A204.1 (cell line): ENCODE data around the gene C1orf159.

Experiments
- FAIRE-seq: peaks from 2 replicates; lab custom pipeline; 2012; peaks lifted over from hg19 to GRCh38; lab: Jason Lieb, UNC

The C1orf159 gene

DNA sequence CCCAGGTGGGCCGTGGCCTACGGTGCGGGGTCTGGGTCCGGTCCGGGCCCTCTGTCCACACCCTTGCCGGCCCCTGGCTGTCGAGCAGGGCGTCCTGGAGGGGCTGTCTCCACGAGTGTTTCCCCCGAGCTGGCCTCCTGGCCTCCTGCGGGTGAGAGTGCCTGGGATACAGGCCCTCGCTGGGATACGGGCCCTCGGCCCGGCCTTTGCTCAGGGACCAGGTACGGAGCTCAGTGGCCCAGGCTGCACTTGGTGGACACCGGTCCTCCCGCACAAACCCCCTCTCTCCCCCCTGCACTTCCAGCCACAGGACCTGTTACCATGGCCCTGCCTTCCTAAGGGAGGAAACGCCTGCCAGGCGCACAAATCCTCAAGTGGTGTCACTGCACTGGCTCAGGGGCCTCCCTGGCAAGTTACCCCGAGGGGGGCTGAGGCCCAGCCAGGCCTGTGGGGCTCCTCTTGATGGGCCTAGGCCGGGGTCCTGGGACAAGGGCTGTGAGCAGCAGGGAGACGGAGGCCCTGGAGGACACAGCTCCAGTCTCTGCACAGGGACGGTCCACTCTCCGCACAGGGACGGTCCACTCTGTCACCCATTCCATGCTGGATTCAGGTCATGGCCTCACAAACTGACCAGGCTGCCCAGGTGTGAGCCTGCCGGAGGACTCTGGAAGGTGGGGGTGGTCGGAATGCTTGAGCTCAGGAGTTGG lies 23.6 kb downstream of the C1orf159 start:
- no peak for FAIRE-seq

DNA sequence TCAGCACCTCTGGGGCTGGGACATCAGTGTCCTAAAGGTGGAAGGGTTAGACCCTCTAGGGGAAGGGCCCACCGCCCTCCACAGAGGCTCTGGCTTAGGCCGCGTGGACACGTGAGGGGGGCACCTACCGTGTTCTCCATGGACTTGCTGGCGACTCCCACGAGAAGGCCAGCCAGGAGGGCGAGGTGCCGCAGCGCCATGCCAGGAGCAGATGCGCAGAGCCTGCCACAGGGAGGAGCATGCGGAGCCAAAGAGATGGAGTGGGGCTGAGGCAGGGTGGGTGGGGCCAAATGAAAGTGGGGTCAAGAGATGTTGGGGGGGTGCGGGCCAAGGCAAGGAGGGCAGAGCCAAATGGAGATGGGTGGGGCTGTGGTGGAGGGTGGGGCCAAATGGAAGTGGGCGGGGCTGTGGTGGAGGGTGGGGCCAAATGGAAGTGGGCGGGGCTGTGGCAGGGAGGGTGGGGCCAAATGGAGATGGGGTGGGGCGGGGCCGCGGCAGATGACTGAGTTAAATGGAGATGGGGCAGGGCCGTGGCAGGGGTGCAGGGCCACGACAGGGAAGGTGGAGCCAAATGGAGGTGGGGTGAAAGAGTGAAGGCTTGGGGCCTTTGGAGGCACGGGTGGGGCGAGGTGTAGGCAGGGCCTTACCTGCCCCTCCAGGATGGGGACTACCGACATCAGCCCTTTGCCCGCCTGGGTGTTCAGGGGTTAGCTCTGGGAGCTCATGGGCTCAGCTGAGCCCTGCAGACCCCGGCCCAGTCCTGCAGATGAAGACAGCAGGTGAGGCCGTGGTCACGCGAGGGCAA lies 24.3 kb downstream of the C1orf159 start:
- FAIRE-seq = no peak

DNA sequence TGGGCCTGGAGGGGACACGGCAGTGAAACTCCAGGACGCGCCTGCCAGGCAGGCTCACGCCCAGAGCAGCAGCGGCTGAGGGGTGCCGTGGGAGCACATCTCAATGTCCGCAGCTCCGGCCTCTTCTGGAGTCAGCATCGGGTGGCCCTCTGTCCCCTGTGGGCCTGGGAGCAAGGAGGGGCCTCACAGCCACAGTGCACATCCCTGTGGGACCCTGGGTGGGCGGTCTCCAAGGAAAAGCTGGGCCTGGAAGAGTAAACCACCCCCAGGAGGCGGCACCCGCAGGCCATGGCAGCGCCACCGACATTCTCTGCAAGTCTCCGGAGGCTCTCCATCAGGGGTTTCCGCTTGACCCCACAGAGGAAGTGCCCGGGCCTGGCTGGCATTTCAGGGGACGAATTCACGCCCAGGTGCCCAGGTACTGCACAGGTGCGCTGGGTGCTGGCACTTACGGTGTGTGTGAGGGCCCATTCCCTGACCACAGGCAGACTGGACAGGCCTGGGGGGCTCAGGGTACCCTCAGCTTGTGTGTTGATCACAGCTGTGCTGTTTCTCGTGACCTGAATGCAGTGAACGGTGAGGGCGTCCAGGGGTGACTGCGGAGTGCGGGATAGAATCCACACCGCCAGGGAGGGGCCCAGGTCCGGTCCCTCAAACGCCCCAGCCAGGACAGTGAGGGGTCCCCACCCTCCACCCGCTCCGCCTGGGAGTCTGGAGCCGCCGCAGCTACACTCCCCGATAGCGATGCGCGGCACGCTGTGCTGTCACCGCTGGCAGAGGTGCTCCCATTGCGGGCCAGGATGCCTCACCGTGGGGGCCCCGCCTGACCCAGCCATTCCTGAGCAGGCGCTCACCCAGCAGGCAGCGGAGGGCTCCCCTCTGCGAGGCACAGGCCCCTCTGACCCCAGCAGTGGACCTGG lies 25.2 kb downstream of the C1orf159 start:
- no peak for FAIRE-seq

DNA sequence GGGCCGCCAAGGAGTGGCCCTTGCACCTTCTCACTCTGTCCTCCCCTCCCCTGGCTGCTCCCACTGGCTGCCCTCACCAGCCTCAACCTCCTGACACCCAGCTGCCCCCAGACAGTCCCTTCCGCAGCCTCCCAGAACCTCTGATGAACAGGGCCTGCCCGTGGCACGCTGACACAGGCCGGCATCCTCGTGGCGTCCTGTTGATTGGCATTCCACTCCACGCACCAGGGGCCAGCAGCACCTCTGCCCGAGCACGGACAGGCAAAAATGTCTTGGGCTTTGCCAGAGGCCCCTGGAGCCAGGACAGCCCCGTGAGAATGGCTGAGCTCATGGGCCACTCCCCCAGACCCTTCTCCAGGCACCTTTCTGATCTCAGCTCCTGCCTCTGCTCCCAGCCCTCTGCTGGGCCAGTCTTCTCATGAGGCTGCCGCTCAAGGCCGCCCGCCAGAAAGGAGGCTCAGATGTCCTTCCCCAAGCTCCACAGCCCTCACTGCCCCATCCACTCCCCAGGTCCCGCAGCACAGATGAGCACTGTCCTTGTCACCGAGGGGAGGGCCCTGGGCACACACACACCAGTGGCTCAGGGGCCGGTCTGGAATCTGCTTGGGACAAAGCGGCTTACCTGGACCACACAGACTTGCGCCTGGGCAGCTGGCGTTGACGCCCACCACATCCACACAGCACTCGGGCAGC lies 26.0 kb downstream of the C1orf159 start:
- FAIRE-seq = no peak

DNA sequence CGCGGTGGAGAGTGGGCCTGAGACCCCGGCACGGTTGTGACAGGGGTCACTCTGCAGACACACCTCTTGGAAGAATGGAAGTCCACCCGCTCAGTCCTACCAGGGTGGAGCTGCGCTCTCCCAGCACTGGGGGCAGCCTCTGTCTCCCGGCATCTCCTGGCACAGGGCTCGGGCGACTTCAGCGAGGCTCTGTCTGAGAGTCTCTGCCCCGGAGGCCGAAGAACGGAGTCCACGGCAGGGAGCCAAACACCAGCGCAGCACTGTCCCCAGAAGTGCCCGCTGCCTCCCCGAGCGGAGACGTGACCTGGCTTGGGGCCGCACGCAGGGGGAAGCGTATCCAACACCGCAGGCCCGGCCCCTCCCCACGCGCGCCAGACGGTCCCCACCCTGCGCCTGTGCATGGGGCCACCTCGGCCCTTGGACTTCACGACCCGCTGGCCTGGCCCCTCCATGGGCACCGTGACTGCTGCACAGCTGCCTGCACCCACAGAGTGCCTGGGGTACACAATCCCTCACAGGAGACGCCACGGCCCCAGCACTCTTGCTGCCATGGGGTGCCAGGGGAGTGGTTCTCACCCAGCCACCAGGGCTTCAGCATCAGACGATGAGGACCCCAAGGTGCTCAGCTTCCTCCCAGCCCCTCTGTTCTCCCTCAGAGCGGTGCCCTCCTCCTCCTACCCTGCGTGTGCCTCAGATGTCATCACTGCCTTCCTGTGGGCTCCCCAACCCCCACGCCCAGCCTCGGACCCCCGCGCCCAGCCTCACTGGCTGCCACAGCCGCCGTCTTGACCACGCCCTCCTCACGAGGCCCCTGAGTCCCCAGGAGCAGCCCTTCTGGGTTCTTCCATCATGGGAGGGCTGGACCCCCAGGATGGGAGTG lies 26.8 kb downstream of the C1orf159 start:
- no peak for FAIRE-seq

DNA sequence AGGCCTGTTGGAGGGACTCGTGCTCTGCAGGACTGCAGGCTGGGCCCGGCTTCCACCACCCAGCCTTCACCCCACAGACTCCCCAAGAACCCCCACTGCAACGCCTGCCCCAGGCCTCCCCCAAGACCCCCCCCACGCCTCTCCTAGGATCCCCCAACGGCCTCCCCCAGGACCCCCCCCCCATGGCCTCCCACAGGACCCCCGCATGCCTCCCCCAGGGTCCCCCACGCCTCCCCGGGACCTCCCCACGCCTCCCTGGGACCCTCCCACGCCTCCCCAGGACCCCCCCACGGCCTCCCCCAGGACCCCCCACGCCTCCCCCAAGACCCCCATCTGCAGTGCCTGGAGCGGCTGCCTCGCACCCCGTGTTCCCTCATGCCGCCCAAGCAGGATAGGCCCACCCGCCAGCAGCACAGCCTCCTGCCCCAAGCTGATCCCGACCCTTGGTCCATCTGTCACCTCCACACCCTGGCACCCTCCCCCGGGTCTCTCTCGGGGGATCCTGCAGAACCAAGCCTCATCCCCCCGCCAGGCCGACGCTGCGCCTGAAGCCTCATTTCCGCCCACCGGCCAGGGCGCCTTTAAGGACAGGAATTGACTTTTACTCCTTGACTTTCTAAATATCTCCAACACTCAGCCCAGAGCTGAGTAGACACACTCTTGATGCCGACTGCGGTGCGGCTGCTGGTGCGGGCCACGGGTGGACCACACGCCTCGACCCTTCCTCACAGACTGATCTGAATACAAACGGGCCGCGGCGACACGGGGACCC lies 27.7 kb downstream of the C1orf159 start:
- FAIRE-seq = no peak

DNA sequence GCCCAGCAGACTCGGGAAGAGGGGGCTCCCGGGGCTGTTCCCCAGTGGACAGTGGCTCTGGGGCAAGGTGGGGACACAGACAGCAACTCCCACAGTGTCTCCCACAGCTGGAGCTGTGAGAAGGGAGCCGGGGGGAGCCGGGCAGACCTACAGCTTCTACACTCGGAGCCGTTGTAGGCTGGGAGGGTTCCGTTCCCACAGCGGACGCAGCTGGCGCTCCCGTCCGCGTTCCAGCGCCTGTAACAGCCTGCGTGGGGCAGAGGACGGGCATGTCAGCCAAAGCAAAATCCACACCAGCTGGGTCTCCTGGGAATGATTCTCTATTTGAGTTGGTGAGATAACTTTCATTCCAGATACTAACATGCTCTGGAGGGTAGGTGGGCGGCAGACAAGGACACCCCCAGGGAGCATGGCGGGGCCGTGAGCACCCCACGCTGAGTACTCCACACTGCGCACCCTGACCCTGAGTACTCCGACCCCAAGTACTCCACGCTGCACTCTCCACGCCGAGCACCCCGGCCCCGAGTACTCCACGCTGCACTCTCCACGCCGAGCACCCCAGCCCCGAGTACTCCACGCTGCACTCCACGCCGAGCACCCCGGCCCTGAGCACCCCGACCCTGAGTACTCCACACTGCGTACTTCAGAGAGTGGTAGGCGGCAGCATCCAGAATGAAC lies 28.4 kb downstream of the C1orf159 start:
- FAIRE-seq = no peak

DNA sequence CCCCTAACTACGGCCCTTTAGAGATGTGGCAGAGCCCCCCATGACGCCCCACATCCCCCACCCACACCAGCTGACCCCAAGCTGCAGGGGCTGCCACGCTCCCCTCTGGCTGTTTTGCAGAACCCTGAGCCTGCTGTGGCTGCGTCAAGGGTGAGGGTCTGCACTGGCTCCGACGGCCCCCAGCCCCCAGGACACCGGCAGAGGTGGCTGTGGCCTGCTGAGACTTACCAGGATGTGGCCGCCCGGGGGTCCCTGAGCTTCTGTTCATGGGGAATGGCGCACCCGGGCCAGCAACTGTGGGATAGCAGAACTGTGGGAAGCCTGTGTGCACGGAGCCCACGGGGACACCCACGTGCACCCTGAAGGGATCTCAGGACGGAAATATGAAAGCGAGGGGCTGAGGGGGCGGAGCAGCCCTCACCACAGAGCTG lies 29.0 kb downstream of the C1orf159 start:
- FAIRE-seq = no peak

DNA sequence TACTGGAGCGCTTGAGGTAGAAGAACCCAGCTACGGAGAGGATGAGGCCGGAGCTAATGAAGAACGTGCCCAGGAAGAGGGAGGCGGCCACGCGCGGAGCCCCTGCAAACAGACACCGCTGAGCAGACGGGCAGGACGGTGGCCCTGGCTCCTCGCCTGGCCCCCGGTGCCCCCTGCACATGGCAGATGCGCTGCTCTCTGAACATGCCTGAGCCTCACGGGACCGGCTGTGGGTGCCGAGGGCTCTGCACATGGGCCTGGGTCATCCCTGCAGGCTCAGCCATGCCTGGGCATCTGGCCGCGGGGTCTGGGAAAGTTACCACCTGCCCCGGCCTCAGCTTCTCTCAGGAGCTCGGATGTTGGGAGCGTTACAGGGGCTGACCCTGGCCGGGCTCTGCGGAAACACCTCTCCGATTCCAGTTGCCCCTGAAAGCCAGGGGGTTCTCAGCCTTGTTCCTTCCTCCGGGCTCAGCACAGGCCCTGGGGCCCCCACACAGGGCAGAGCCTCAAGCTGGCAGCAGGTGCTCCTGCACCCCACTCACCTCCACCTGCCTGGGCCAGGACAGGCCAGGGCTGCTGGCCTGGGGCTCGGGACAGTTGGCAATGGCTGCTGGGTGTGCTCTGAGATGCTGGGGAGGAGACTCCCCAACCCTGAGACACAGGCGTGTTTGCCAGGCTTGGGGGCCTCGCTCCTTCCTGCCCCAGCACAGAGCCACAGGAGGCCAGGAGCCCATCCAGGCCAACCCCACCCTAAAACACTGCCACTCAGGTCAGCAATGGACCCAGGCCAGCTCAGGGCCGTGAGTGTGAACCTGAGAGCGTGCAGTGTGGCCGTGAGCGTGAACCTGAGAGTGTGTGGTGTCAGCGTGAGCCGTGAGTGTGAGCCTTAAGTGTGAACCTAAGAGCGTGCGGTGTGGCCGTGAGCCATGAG lies 29.7 kb downstream of the C1orf159 start:
- no peak for FAIRE-seq

DNA sequence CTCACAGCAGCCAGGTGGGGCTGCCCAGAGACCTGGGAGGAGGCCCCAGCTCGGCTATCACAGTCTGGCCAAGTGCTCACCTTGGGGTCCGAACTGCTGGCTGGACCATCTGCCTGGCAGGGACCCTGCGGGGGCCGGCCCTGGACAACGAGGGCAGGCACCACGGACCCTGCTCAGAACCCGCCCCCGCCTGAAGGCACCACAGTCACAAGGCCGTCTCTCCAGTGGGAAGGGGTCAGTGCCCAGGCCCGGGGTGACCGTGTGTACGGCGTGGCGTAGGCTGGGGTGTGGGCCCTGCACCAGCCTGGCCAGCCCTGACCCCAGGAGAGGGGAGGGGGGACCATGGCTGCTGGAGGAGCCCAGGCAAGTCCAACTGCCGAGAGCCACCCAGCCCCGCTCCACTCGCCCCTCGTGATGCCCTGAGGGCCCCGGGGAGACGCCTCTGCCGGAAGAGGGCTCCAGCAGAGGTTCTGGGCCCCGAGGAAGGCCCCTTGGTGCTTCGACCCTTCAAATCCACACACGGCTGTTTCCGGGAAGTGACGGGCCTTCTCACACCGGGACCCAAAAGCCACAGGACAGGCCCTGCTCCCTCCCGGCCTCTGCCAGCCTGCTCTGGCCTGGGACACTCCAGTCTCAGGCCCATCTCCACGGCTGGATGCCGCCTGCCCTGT lies 30.6 kb downstream of the C1orf159 start:
- FAIRE-seq = no peak

DNA sequence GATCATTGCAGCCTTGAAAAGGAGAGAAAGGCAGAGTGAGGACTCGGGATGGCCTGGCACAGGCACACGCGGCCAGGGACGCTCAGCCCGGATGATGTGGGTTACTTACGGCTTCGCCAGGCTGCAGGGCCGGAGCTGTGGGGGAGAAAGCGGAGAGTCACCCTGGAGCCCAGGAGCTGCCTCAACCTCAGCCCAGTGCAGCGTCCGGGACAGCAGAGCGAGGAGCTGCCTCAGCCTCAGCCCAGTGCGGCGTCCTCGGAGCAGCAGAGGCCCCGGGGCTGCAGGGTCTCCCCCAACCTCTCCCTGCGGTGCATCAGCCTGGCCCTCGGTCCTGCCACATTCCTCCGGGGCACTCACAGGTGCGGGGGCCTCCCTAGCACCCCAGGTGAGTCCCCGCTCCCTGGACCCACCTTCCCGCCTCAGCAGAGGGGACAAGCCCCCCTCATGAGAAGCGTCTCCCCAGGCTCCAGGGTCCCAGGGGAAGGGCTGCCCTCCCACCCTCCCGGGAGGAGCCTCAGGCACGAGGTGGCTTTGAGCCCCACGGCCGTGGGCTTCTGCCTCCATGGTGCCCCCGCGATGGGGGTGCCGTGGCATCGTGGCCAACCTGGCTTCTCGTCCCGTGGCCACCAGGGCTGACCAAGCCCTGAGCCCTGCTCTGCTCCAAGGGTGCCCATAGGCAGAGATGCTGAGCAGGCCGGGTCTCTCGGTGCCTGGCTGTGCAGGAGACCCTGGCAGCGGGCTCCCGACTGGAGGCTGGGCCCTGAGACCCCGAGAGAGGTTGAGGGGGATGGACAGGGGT lies 31.3 kb downstream of the C1orf159 start:
- FAIRE-seq = no peak

DNA sequence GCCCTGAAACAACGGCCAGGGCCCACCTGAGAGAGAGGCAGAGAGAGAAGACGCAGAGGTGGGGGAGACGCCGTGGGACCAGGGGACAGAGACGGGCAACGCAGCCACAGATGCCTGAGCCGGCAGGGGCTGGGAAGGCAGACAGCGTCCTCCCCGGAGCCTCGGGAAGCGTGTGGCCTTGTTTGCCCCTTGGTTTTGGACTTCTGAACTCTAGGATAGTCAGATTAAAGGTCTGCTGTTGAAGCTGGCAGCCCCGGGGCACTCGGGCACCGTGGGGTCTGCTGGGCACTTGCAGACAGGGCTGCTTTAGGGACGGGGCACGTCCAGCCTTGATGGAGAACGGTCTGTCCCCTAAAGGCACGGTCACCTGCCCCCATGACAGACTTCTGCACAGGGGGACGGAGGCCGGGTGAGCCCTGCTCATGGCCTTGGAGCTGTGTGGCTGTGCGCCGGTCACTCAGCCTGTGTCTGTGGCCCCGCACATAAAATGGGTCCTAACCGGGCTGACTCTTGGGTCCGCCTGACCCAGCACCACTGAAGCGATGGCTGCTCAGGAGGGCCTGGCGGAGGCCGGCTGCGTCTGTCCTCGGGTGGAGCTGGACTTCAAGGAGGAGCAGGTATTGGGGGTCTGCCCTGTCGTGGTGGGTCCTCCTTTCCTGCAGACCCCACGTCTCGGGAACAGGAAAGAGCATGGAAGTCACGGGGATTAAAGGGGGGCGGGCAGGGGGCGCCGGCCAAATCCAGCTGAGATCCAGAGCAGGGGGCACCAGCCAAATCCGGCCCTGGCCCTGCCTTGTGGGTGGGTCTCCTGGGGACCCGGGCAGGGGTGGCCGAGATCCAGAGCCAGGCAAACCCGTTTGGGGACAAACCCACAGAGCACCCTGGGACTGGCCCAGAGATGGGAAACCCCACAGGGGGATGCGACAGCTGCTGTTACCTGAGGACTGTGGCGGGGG lies 32.2 kb downstream of the C1orf159 start:
- no peak for FAIRE-seq

DNA sequence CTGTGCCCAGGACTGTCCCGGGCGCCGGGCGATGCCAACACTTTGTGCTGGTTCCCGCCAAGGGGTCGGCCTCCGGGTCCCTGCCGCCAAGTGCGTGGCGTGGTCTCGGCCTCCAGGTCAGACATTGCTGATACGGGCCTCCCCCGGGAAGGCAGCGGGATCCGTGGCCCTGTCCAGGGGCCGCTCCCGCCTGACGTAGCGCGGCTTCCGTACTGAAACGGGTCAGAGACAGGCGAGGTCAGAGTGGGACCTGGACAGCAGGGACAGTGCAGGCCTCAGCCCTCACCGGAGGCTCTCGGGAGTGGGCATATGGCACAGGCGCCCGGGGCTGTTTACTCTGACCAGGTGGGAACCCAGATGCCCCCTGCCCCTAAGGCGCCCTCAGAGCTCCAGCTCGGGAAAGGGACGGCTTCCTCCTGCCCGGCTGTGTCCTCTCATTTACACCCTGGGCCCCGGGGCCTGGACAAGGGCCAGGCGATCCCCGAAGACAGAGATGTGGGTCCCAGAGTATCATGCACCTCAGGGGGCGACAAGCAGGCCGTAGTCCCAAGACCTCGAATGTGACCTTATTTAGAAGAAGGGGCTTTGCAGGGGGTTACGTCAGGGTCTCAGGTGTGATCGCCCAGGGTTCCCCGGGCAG lies 33.0 kb downstream of the C1orf159 start:
- no peak for FAIRE-seq

DNA sequence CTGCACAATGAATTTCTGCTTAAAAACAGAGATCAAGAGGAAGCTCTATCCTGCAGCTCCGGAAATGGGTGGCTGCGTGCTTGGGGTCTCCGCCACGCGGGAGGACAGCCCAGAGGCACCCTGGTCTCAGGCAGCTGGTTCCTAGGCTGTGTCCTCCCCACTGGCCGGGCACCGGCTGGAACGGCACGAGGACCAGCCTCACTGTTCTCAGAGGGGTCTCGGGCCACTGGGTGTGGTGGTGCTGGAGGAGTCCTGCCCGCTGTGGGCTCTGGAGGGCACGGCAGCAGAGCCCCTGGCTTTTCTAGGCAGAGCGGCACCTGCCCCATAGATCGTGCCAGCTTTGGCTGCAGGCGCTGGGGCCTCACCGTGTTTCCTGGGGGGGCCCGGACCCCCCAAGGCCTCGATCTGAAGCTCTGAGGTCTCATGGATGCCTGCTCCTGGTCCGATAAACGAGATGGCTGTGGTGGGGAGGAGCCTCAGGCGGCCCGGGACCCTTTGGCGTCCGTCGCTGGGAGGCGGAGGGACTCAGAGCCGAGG lies 33.6 kb downstream of the C1orf159 start:
- no peak for FAIRE-seq
